Keratinocyte (primary cell): ENCODE data around the gene FBXW10. TPM values are rescaled to one million over a fixed set of nuclear protein-coding genes. Genes with fewer than 3 reads are reported as not detected.
A peak's percentile ranks its signal among the peaks of the same experiment; 100 is the strongest.
"Not testable (repeated sequence)": the region's sequence is repeated elsewhere in the genome, so short reads cannot be mapped to it uniquely, and the experiment has no call there.

Experiments
- DNase-seq: peaks from one replicate; pipeline ENCODE4 v3.0.0-alpha.2; 2011; ENCODE audit warnings: low read depth, missing footprints, low spot score
- FAIRE-seq: peaks from 2 replicates; lab custom pipeline; 2011; peaks lifted over from hg19 to GRCh38; lab: Jason Lieb, UNC
- H2AFZ ChIP-seq: 2 replicates; pipeline ENCODE4 v1.6.0; 2012; ENCODE audit warnings: low read length, control low read depth, inconsistent platforms; ENCODE audit not compliant: control insufficient read depth
- H3K27ac ChIP-seq: 2 replicates; pipeline ENCODE4 v1.5.1; 2011; ENCODE audit warnings: low read length; ENCODE audit not compliant: control insufficient read depth, insufficient read depth
- H3K27me3 ChIP-seq: 3 replicates; pipeline ENCODE4 v1.6.0; 2011; ENCODE audit warnings: low read length; ENCODE audit not compliant: control insufficient read depth, insufficient read depth; ENCODE audit errors: extremely low read depth
- H3K36me3 ChIP-seq, 2 experiments: 2 replicates in 1 of 2; 3 replicates in 1 of 2; pipeline ENCODE4 v1.5.1; 2011; ENCODE audit warnings: low read length in 2 of 2, mild to moderate bottlenecking in 1 of 2; ENCODE audit not compliant: control insufficient read depth in 2 of 2, insufficient read depth in 2 of 2; ENCODE audit errors: extremely low read depth in 1 of 2
- H3K4me1 ChIP-seq: 3 replicates; pipeline ENCODE4 v1.5.1; 2011; ENCODE audit warnings: low read length; ENCODE audit not compliant: control insufficient read depth, insufficient read depth; ENCODE audit errors: extremely low read depth
- H3K4me2 ChIP-seq: 3 replicates; pipeline ENCODE4 v1.6.0; 2011; ENCODE audit warnings: low read depth, low read length; ENCODE audit not compliant: control insufficient read depth, insufficient read depth; ENCODE audit errors: extremely low read depth
- H3K4me3 ChIP-seq, 3 experiments: fragments of 200-600 bp in 1 of 3; sonication (generic) in 1 of 3; 2 replicates in 2 of 3; 3 replicates in 1 of 3; pipeline ENCODE4 v1.5.1; 2011 to 2016; ENCODE audit warnings: low read length in 3 of 3, mild to moderate bottlenecking in 3 of 3, control low read depth in 2 of 3, inconsistent platforms in 1 of 3, low read depth in 1 of 3, mixed read lengths in 1 of 3, mixed run types in 1 of 3, moderate library complexity in 1 of 3; ENCODE audit not compliant: control insufficient read depth in 2 of 3, insufficient read depth in 2 of 3; ENCODE audit errors: extremely low read depth in 1 of 3
- H3K79me2 ChIP-seq: 2 replicates; pipeline ENCODE4 v1.6.0; 2012; ENCODE audit warnings: low read length; ENCODE audit not compliant: control insufficient read depth, insufficient read depth
- H3K9ac ChIP-seq: 3 replicates; pipeline ENCODE4 v1.6.0; 2011; ENCODE audit warnings: low read length; ENCODE audit not compliant: control insufficient read depth, insufficient read depth; ENCODE audit errors: extremely low read depth
- H3K9me1 ChIP-seq: 3 replicates; pipeline ENCODE4 v1.6.0; 2011; ENCODE audit warnings: low read length; ENCODE audit not compliant: control insufficient read depth, insufficient read depth; ENCODE audit errors: extremely low read depth
- H3K9me3 ChIP-seq: 2 replicates; pipeline ENCODE4 v1.5.1; 2012; ENCODE audit warnings: low read depth, low read length; ENCODE audit not compliant: control insufficient read depth
- H4K20me1 ChIP-seq: 3 replicates; pipeline ENCODE4 v1.6.0; 2011; ENCODE audit warnings: low read length; ENCODE audit not compliant: control insufficient read depth, insufficient read depth; ENCODE audit errors: extremely low read depth
- CTCF ChIP-seq, 3 experiments: IDR thresholded peaks in 1 of 3; conservative IDR thresholded peaks in 1 of 3; optimal IDR thresholded peaks in 1 of 3; 2 replicates in 2 of 3; 3 replicates in 1 of 3; pipeline versions ENCODE3 to v1.5.1; 2011; ENCODE audit warnings: low read length in 3 of 3, mild to moderate bottlenecking in 3 of 3, moderate library complexity in 2 of 3, control low read depth in 1 of 3, inconsistent platforms in 1 of 3; ENCODE audit not compliant: insufficient read depth in 2 of 3; ENCODE audit errors: extremely low read depth in 1 of 3
- dilution Hi-C: fragments of 300-500 bp; cut with MboI; formaldehyde crosslinking; loops from one replicate; pipeline ENCODE4 v1.7.0; 2020; ENCODE audit warnings: low sequenced_read_pairs; ENCODE audit not compliant: extremely low pct_ligation_motif_present
- polyA plus RNA-seq, 5 experiments: library from polyadenylated mRNA; depleted of rRNA in 3 of 5; stranded (reverse) in 3 of 5; stranded (forward) in 1 of 5; unstranded in 1 of 5; fragments of >200 nt; gene quantifications; 1 replicate in 1 of 5; 2 replicates in 3 of 5; 3 replicates in 1 of 5; pipeline versions ENCODE4 v1.2.1 to v1.2.3, GENCODE V29; 2011 to 2012; ENCODE audit warnings: missing spikeins in 2 of 5, low read depth in 1 of 5, low replicate concordance in 1 of 5

The FBXW10 gene
- polyA plus RNA-seq, 1 donor (not counting 4 experiments of a cell fraction or from before 2014, with no cell fraction given): 0.25 TPM

DNA sequence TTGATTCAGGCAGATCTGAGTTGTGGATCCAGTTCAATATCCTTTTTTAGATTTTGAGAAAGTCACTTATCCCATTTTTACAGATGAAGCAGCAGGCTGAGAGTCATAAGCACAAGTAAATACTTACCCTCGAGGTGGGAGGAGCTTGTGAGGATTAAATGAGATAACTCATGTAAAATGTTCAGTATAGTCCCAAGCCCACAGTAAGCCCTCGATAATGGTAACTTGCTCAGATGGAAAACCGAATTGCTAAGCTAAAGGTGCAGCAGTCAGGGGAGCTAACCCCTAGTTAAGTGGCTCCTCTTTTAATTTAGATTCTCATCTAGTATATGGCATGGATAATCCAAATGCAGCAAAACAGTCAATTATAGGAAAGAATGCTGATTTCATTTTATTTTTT lies 72.1 kb downstream of the FBXW10 start:
- DNase-seq, H3K79me2 ChIP-seq, H3K4me1 ChIP-seq, H3K4me3 ChIP-seq, H3K9ac ChIP-seq, H3K27me3 ChIP-seq, FAIRE-seq, H3K9me1 ChIP-seq, dilution Hi-C loops, H3K36me3 ChIP-seq, H4K20me1 ChIP-seq, H3K9me3 ChIP-seq, H3K27ac ChIP-seq, H2AFZ ChIP-seq, H3K4me2 ChIP-seq: not testable (repeated sequence)

DNA sequence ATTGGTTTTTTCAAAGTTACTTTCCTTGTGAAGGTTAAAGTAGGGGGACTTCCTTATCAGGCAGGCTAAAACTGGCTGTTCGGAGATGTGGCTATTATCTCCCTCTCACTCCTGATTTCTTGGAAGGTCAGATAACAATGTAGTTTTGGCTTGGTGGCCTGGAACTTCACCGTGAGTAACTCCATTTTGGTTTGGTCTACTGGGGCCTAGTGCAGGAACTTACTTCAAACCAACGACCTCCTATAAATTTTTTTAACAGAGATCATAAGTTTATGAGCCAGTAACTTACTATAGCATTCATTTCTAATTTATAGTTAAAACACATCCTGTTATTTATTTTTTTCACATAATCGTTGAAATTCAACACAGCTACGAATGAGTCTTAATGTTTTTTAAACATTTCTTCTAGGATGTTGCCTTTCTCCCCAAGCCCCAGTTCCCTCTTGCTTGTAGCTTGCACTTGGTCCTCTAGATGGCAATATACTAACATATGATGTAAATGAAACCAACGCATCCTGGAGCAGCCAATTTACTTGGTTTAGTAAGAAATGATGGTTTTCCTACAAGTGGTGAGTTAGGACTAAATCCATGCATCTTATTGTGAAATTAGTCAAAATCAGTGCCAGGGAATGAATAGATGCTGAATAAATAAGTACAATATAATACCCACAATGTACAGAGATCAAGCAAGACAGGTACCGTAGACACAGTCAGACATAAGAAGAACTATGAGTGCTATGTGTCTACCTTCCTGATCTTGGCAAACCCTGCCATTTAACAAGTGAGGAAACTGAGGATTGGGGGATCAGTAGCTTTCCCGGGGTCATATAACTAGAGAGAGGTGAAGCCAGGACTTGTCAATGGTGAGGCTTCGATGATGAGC lies 72.9 kb downstream of the FBXW10 start:
- H2AFZ ChIP-seq, H3K9me3 ChIP-seq, H3K4me2 ChIP-seq, H3K27me3 ChIP-seq, H3K4me1 ChIP-seq, H3K9me1 ChIP-seq, H3K27ac ChIP-seq, H4K20me1 ChIP-seq, dilution Hi-C loops, H3K79me2 ChIP-seq, H3K36me3 ChIP-seq, DNase-seq, H3K4me3 ChIP-seq, H3K9ac ChIP-seq: not testable (repeated sequence)
- peak; percentile 81 for FAIRE-seq
- peak in 2 of 3 experiments; percentile 24 to 28 for TF ChIP-seq CTCF (optimal IDR thresholded peaks at IDR 0.05 in 1 of 3, IDR thresholded peaks at IDR 0.05 in 1 of 3, conservative IDR thresholded peaks at IDR 0.05 in 1 of 3; ENCODE audit: extremely low read depth in 1 of 3, insufficient read depth in 2 of 3, low read length in 3 of 3)

- H3K4me2 ChIP-seq, H3K4me1 ChIP-seq, FAIRE-seq, dilution Hi-C loops, H3K9me3 ChIP-seq, H3K4me3 ChIP-seq, H3K9ac ChIP-seq, H3K27me3 ChIP-seq, DNase-seq, H2AFZ ChIP-seq, H4K20me1 ChIP-seq, H3K27ac ChIP-seq, H3K79me2 ChIP-seq, H3K36me3 ChIP-seq, H3K9me1 ChIP-seq: not testable (repeated sequence)
Observed at GRCh38 chr17:18821430-18821829, 77.6 kb downstream of the FBXW10 start.

- H2AFZ ChIP-seq, H3K79me2 ChIP-seq, H3K27me3 ChIP-seq, H3K9ac ChIP-seq, dilution Hi-C loops, H4K20me1 ChIP-seq, H3K36me3 ChIP-seq, H3K27ac ChIP-seq, H3K9me1 ChIP-seq, FAIRE-seq, H3K4me3 ChIP-seq, H3K4me2 ChIP-seq, H3K4me1 ChIP-seq, DNase-seq, H3K9me3 ChIP-seq: not testable (repeated sequence)
Observed at GRCh38 chr17:18827613-18828012, 83.8 kb downstream of the FBXW10 start.
